ENCODE results near the gene ABLIM2.

ABLIM2 gene

GRCh38 chr4:8053688-8054449 is 104.7 kb downstream of the ABLIM2 start:
- TF ChIP-seq ZNF70 (CRISPR knock-in tag; IDR thresholded peaks at IDR 0.05) (no peak), BACH2 (CRISPR knock-in tag; IDR thresholded peaks at IDR 0.05; ENCODE audit: borderline replicate concordance) (no peak), CREB5 (CRISPR knock-in tag; IDR thresholded peaks at IDR 0.05; ENCODE audit: low read depth) (no peak), ZC3H10 (CRISPR knock-in tag; IDR thresholded peaks at IDR 0.05) (no peak), CSDC2 (CRISPR knock-in tag; IDR thresholded peaks at IDR 0.05) (no peak), ZNF8 (CRISPR knock-in tag; IDR thresholded peaks at IDR 0.05) (no peak), CSRNP3 (CRISPR knock-in tag; IDR thresholded peaks at IDR 0.05) (no peak), POU6F1 (CRISPR knock-in tag; IDR thresholded peaks at IDR 0.05; ENCODE audit: borderline replicate concordance, low read depth) (no peak), ESRRG (CRISPR knock-in tag; IDR thresholded peaks at IDR 0.05) (no peak), ISL1 (CRISPR knock-in tag; IDR thresholded peaks at IDR 0.05) (no peak)
- ATAC-seq = no peak

- TF ChIP-seq RARB (CRISPR knock-in tag; IDR thresholded peaks at IDR 0.05) (no peak), ZNF8 (CRISPR knock-in tag; IDR thresholded peaks at IDR 0.05) (no peak), SNAI2 (CRISPR knock-in tag; IDR thresholded peaks at IDR 0.05) (no peak), POU6F1 (CRISPR knock-in tag; IDR thresholded peaks at IDR 0.05; ENCODE audit: borderline replicate concordance, low read depth) (no peak), ISL1 (CRISPR knock-in tag; IDR thresholded peaks at IDR 0.05) (no peak), TCF4 (CRISPR knock-in tag; IDR thresholded peaks at IDR 0.05; ENCODE audit: borderline replicate concordance) (no peak), ZFP30 (CRISPR knock-in tag; IDR thresholded peaks at IDR 0.05) (no peak), PPARA (CRISPR knock-in tag; IDR thresholded peaks at IDR 0.05; ENCODE audit: borderline replicate concordance) (no peak), ZNF565 (CRISPR knock-in tag; conservative IDR thresholded peaks at IDR 0.05; ENCODE audit: low read depth) (no peak), BACH2 (CRISPR knock-in tag; IDR thresholded peaks at IDR 0.05; ENCODE audit: borderline replicate concordance) (no peak)
- no peak for ATAC-seq
Observed at GRCh38 chr4:8052160-8052691, 106.4 kb downstream of the ABLIM2 start.

- no peak for ATAC-seq
- no peak for TF ChIP-seq CSRNP3 (CRISPR knock-in tag; IDR thresholded peaks at IDR 0.05)
- no peak for TF ChIP-seq GLIS3 (CRISPR knock-in tag; IDR thresholded peaks at IDR 0.05)
Observed at GRCh38 chr4:8051644-8052043, 107.0 kb downstream of the ABLIM2 start.

- TF ChIP-seq ESRRG (CRISPR knock-in tag; IDR thresholded peaks at IDR 0.05) (0 out of 2 replicates have a peak, but pooled peaks have one; percentile 12), ZNF8 (CRISPR knock-in tag; IDR thresholded peaks at IDR 0.05) (no peak)
- ATAC-seq = peak; percentile 75
Observed at GRCh38 chr4:8050555-8051206, 107.9 kb downstream of the ABLIM2 start.

All from SK-N-SH treated with all-trans-retinoic acid at 6 μM for 48 hours (cell line).